ENCODE data around the gene SHFL.

Gene SHFL

GRCh38 chr19:10109528-10109927, 23.4 kb downstream of the SHFL start:
- Mint-ChIP-seq H3K27me3 (no peaks in the 10 kb centered on the region), H3K27ac (no peak overlapping the region), H3K9me3 (no peaks in the 10 kb centered on the region), H3K4me3 (no peak overlapping the region), H3K36me3 (peaks cover 15% of the 10 kb centered on the region), H3K4me1 (peaks cover 44% of the 10 kb centered on the region)
- no peak for DNase-seq (ENCODE audit: low spot score in 2 of 2)
- no peak for ATAC-seq (ENCODE audit: low read depth)

DNA sequence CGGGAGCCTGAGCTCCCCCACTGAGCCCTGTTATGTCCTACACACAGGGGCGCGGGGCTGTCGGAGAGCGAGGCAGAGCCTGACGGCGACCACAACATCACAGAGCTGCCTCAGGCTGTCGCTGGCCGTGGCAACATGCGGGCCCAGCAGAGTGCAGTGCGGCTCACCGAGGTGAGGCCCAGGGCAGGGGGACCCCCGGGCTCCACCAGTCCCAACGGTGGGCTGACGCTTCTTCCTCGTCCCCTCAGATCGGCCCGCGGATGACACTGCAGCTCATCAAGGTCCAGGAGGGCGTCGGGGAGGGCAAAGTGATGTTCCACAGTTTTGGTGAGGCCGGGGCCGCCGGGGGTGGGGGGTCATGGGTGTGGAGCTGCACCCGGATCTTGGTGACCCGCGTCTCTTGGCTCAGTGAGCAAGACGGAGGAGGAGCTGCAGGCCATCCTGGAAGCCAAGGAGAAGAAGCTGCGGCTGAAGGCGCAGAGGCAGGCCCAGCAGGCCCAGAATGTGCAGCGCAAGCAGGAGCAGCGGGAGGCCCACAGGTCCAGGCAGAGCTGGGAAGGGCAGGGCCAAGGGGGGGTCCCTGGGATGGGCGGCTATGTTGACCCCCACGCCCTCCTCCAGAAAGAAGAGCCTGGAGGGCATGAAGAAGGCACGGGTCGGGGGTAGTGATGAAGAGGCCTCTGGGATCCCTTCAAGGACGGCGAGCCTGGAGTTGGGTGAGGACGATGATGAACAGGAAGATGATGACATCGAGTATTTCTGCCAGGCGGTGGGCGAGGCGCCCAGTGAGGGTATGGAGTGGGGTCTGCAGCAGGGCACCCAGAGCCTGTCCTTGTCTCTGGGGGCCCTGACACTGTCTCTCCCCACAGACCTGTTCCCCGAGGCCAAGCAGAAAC, 24.2 kb downstream of the SHFL start:
- peak overlapping the region; percentile 49 for H3K4me3 Mint-ChIP-seq
- DNase-seq (ENCODE audit: low spot score in 2 of 2) (no peak), ATAC-seq (ENCODE audit: low read depth) (no peak)
- no peaks in the 10 kb centered on the region for H3K27me3 Mint-ChIP-seq
- H3K27ac Mint-ChIP-seq = peak overlapping the region; percentile 86
- H3K4me1 Mint-ChIP-seq = peaks cover 38% of the 10 kb centered on the region
- H3K9me3 Mint-ChIP-seq = no peaks in the 10 kb centered on the region
- H3K36me3 Mint-ChIP-seq = peaks cover 18% of the 10 kb centered on the region

- H3K4me3 Mint-ChIP-seq = peak overlapping the region; percentile 49
- H3K4me1 Mint-ChIP-seq = peaks cover 35% of the 10 kb centered on the region
- DNase-seq (ENCODE audit: low spot score in 2 of 2) (no peak), ATAC-seq (ENCODE audit: low read depth) (no peak)
- H3K36me3 Mint-ChIP-seq = peaks cover 18% of the 10 kb centered on the region
- no peaks in the 10 kb centered on the region for H3K27me3 Mint-ChIP-seq
- H3K9me3 Mint-ChIP-seq = no peaks in the 10 kb centered on the region
- peak overlapping the region; percentile 89 for H3K27ac Mint-ChIP-seq
These were observed 24.8 kb downstream of the SHFL start for GRCh38 chr19:10110972-10111317.

- ATAC-seq (ENCODE audit: low read depth) = peak; percentile 57
- H3K9me3 Mint-ChIP-seq = no peaks in the 10 kb centered on the region
- peaks cover 21% of the 10 kb centered on the region for H3K36me3 Mint-ChIP-seq
- H3K4me3 Mint-ChIP-seq = peak within 1 kb of the TSS; percentile 75
- peak in 1 of 2 donors; percentile 52 for DNase-seq (ENCODE audit: low spot score in 2 of 2)
- peaks cover 35% of the 10 kb centered on the region for H3K4me1 Mint-ChIP-seq
- peak within 1 kb of the TSS; percentile 89 for H3K27ac Mint-ChIP-seq
- H3K27me3 Mint-ChIP-seq = no peaks in the 10 kb centered on the region
These were observed 25.3 kb downstream of the SHFL start, which contains the start of gene P2RY11 for GRCh38 chr19:10111405-10111811. Gene P2RY11, plus strand, starts transcription at chr19:10111693. Its CDS starts 29 bp downstream, at chr19:10111722.

- peak overlapping the region; percentile 89 for H3K27ac Mint-ChIP-seq
- DNase-seq (ENCODE audit: low spot score in 2 of 2) (no peak), ATAC-seq (ENCODE audit: low read depth) (peak; percentile 25)
- H3K9me3 Mint-ChIP-seq = no peaks in the 10 kb centered on the region
- H3K4me3 Mint-ChIP-seq = peak overlapping the region; percentile 63
- H3K27me3 Mint-ChIP-seq = no peaks in the 10 kb centered on the region
- peaks cover 32% of the 10 kb centered on the region for H3K4me1 Mint-ChIP-seq
- H3K36me3 Mint-ChIP-seq = peaks cover 21% of the 10 kb centered on the region
These were observed 26.1 kb downstream of the SHFL start for GRCh38 chr19:10112037-10112761.

- peak overlapping the region; percentile 89 for H3K27ac Mint-ChIP-seq
- ATAC-seq (ENCODE audit: low read depth) (peak; percentile 60), DNase-seq (ENCODE audit: low spot score in 2 of 2) (peak; percentile 75 to 79)
- H3K27me3 Mint-ChIP-seq = no peaks in the 10 kb centered on the region
- H3K9me3 Mint-ChIP-seq = no peaks in the 10 kb centered on the region
- peaks cover 23% of the 10 kb centered on the region for H3K36me3 Mint-ChIP-seq
- peak overlapping the region; percentile 63 for H3K4me3 Mint-ChIP-seq
- peaks cover 30% of the 10 kb centered on the region for H3K4me1 Mint-ChIP-seq
These were observed 26.9 kb downstream of the SHFL start for GRCh38 chr19:10112895-10113591.

DNA sequence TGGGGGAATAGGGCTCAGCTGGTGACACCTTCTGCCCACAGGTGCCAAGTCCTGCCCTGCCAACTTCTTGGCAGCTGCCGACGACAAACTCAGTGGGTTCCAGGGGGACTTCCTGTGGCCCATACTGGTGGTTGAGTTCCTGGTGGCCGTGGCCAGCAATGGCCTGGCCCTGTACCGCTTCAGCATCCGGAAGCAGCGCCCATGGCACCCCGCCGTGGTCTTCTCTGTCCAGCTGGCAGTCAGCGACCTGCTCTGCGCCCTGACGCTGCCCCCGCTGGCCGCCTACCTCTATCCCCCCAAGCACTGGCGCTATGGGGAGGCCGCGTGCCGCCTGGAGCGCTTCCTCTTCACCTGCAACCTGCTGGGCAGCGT, 27.5 kb downstream of the SHFL start:
- DNase-seq (ENCODE audit: low spot score in 2 of 2) = no peak
- no peak for ATAC-seq (ENCODE audit: low read depth)

DNA sequence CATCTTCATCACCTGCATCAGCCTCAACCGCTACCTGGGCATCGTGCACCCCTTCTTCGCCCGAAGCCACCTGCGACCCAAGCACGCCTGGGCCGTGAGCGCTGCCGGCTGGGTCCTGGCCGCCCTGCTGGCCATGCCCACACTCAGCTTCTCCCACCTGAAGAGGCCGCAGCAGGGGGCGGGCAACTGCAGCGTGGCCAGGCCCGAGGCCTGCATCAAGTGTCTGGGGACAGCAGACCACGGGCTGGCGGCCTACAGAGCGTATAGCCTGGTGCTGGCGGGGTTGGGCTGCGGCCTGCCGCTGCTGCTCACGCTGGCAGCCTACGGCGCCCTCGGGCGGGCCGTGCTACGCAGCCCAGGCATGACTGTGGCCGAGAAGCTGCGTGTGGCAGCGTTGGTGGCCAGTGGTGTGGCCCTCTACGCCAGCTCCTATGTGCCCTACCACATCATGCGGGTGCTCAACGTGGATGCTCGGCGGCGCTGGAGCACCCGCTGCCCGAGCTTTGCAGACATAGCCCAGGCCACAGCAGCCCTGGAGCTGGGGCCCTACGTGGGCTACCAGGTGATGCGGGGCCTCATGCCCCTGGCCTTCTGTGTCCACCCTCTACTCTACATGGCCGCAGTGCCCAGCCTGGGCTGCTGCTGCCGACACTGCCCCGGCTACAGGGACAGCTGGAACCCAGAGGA, 28.0 kb downstream of the SHFL start:
- Mint-ChIP-seq H3K27me3 (no peaks in the 10 kb centered on the region), H3K4me3 (no peak overlapping the region), H3K9me3 (no peaks in the 10 kb centered on the region), H3K4me1 (peaks cover 34% of the 10 kb centered on the region), H3K36me3 (peaks cover 23% of the 10 kb centered on the region), H3K27ac (no peak overlapping the region)
- ATAC-seq (ENCODE audit: low read depth) (no peak), DNase-seq (ENCODE audit: low spot score in 2 of 2) (no peak)

More for the DNA sequence above, 27.5 kb downstream of the SHFL start:
- Mint-ChIP-seq H3K9me3 (no peaks in the 10 kb centered on the region), H3K4me3 (no peak overlapping the region), H3K36me3 (peaks cover 23% of the 10 kb centered on the region), H3K4me1 (peaks cover 30% of the 10 kb centered on the region), H3K27ac (no peak overlapping the region), H3K27me3 (no peaks in the 10 kb centered on the region)

DNA sequence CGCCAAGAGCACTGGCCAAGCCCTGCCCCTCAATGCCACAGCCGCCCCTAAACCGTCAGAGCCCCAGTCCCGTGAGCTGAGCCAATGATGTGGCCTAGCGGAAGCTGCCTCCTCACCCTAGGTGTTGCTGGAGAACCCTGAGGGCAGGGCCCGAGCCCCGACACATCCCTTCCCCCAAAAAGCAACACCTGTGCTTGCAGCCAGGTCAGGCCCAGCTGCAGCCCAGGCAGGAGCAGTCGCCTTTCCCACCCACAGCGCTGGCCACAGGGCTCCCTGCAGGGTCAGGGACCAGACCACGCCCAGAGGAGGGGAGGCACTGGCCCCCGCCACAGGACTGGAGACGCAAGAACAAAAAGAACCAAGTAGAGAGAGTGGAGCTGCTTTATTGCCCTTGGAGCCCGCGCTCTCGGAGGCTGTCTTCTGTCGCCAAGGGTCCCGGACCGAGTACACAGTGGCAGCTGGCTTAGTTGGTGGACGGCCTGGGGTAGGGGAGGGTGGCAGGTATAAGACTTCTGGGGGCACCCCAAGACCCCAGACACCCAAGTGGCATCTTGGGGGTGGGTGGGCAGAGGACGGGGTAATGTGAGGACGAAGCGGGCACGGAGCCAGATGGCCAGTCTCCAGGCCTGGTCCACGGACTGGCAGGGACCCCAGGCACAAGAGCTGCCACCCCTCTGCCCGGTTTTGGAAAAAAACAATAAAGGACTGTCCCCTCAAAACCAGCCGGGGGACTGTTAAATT, 28.7 kb downstream of the SHFL start:
- peaks cover 36% of the 10 kb centered on the region for H3K4me1 Mint-ChIP-seq
- H3K27ac Mint-ChIP-seq = no peak overlapping the region
- ATAC-seq (ENCODE audit: low read depth) (no peak), DNase-seq (ENCODE audit: low spot score in 2 of 2) (no peak)
- H3K9me3 Mint-ChIP-seq = no peaks in the 10 kb centered on the region
- H3K36me3 Mint-ChIP-seq = peaks cover 18% of the 10 kb centered on the region
- H3K4me3 Mint-ChIP-seq = no peak overlapping the region
- no peaks in the 10 kb centered on the region for H3K27me3 Mint-ChIP-seq

DNA sequence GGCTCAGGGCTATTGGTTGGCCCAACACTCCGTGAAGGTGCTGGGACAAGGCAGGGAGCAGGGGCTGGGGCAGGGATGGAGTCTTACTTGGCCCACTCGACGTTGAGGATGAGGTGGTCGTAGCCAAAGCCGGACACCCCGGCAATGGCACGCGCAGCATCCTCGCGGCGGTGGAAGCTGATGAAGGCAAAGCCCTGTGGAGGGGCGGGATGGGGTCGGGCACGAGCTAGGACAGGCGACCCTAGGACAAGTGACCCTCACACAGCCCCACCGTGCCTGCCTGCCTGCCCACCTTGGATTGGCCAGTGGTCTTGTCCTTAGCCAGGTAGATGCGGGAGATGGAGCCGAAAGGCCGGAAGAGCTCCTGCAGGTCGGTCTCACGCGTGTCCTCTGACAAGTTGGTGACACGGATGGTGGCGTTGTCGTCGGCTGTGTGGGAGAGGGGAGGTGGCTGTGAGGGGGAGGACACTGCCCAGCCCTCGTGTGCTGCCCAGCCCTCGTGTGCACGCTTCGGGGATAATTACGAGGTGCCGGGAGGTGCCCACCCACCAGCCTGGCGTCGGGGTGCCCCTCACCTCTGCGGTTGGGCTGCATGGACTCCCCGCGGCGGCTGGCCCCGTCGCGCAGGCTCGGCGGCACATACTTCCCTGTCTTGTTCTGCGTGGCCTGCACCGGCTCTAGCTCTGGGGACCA, 29.4 kb downstream of the SHFL start:
- Mint-ChIP-seq H3K4me3 (no peak overlapping the region), H3K4me1 (peaks cover 32% of the 10 kb centered on the region), H3K9me3 (no peaks in the 10 kb centered on the region), H3K27me3 (no peaks in the 10 kb centered on the region), H3K36me3 (peaks cover 13% of the 10 kb centered on the region), H3K27ac (no peak overlapping the region)
- DNase-seq (ENCODE audit: low spot score in 2 of 2) (no peak), ATAC-seq (ENCODE audit: low read depth) (no peak)

DNA sequence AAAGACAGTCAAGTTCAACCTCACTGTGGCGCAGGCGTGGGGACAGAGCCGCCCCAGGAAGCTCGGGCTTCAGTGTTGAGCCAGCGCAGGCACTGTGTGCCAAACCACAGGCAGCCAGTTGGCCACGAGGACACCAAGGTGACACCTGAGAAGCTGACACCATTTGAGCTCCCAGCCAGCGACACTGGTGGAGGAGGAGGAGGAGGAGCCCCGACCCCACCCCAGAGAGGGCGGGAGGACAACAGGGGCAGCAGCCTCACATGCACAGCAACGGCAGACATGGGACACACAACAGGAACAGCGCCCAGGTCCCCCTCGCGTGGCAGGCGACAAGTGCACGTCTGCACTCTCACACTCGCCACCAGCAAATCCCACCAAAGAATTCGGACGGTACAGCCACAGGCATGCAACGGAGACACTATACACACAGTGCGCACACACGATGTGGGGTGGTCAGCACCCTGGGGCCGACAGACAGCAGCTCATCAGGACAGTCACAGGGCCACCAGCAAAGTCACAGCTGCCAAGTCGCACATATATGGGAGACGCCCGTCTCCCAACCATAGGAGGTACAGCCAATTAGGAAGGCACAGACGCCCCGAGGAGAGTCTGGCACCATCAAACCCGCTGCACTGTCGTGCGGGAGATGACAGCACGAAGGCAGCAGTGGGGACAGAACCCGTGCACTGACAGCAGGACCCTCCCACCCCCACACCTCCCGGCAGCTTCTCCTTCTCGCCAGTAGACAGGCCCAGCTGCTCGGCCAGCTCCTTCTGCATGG, 30.2 kb downstream of the SHFL start:
- no peak for DNase-seq (ENCODE audit: low spot score in 2 of 2)
- Mint-ChIP-seq H3K4me1 (peaks cover 28% of the 10 kb centered on the region), H3K27me3 (no peaks in the 10 kb centered on the region), H3K4me3 (peak overlapping the region; percentile 39), H3K9me3 (no peaks in the 10 kb centered on the region), H3K27ac (no peak overlapping the region), H3K36me3 (peaks cover 9% of the 10 kb centered on the region)
- ATAC-seq (ENCODE audit: low read depth) = no peak

Data from memory B cell (primary cell).